GM12878 (cell line): ENCODE data around the gene IVL. TPM values are rescaled to one million over a fixed set of nuclear protein-coding genes. Genes with fewer than 3 reads are reported as not detected.

ENCODE experiments used
- polyA plus RNA-seq, 11 experiments: library from polyadenylated mRNA; depleted of rRNA in 4 of 11; unstranded in 6 of 11; stranded (reverse) in 5 of 11; fragments of >200 nt; fragmentation: Nextera tagmentation in 4 of 11; fragmentation: Illumina TruSeq in 1 of 11; extraction: Ambion mirVana in 4 of 11; extraction: Trizol in 1 of 11; gene quantifications; 1 replicate in 1 of 11; 2 replicates in 10 of 11; pipeline versions ENCODE4 v1.2.1 to v1.2.3, GENCODE V29; 2011 to 2016; ENCODE audit warnings: inconsistent platforms in 2 of 11, missing spikeins in 2 of 11, low read depth in 1 of 11
- total RNA-seq, 4 experiments: library from RNA; depleted of rRNA in 3 of 4; stranded (reverse); fragments of >200 nt in 3 of 4; fragmentation: Illumina TruSeq in 1 of 4; extraction: Trizol in 1 of 4; gene quantifications; 2 replicates each; pipeline versions ENCODE4 v1.2.1 to v1.2.3, GENCODE V29; 2013 to 2021

The IVL gene
- total and polyA plus RNA-seq, 10 of the 15 experiments (the other 5 are each of a cell fraction or from before 2014, with no cell fraction given) = 1.4 to 20.3 (median 13.4) TPM

Other genes with a start within 250 kb of the IVL start
Only the 7 nearest of the 26 such genes appear.
- not detected in 2 replicates for gene LCE1A, start 81.1 kb upstream of the IVL start, total RNA-seq (2014; rRNA removed)
- not detected in 2 replicates for gene LCE1A, start 81.1 kb upstream of the IVL start, total RNA-seq (2014; rRNA removed; fragmentation: Illumina TruSeq; extraction: Trizol)
- not detected in 2 replicates for gene LCE1A, start 81.1 kb upstream of the IVL start, total RNA-seq (2021)
- gene LCE1A, start 81.1 kb upstream of the IVL start, polyA plus RNA-seq (2011; rRNA removed) = not detected in 2 replicates
- not detected in 2 replicates for gene LCE1A, start 81.1 kb upstream of the IVL start, polyA plus RNA-seq (2014; fragmentation: Illumina TruSeq; extraction: Trizol)
- gene LCE1A, start 81.1 kb upstream of the IVL start, polyA plus RNA-seq (2014; fragmentation: Nextera tagmentation; extraction: Ambion mirVana) = not detected
- not detected in 2 replicates for gene LCE1A, start 81.1 kb upstream of the IVL start, polyA plus RNA-seq (2014; rRNA removed)
- not detected for gene LCE1A, start 81.1 kb upstream of the IVL start, polyA plus RNA-seq (2016; fragmentation: Nextera tagmentation; extraction: Ambion mirVana)
- gene LCE6A, start 65.7 kb upstream of the IVL start, total RNA-seq (2014; rRNA removed) = 0.45 TPM in 1 of 2 replicates, not detected in the other
- gene LCE6A, start 65.7 kb upstream of the IVL start, total RNA-seq (2014; rRNA removed; fragmentation: Illumina TruSeq; extraction: Trizol) = not detected in 2 replicates
- gene LCE6A, start 65.7 kb upstream of the IVL start, total RNA-seq (2021) = not detected in 2 replicates
- not detected in 2 replicates for gene LCE6A, start 65.7 kb upstream of the IVL start, polyA plus RNA-seq (2011; rRNA removed)
- gene LCE6A, start 65.7 kb upstream of the IVL start, polyA plus RNA-seq (2014; fragmentation: Illumina TruSeq; extraction: Trizol) = not detected in 2 replicates
- gene LCE6A, start 65.7 kb upstream of the IVL start, polyA plus RNA-seq (2014; fragmentation: Nextera tagmentation; extraction: Ambion mirVana) = not detected
- not detected in 2 replicates for gene LCE6A, start 65.7 kb upstream of the IVL start, polyA plus RNA-seq (2014; rRNA removed)
- not detected for gene LCE6A, start 65.7 kb upstream of the IVL start, polyA plus RNA-seq (2016; fragmentation: Nextera tagmentation; extraction: Ambion mirVana)
- not detected in 2 replicates for gene LCE7A, start 48.5 kb upstream of the IVL start, total RNA-seq (2014; rRNA removed)
- gene LCE7A, start 48.5 kb upstream of the IVL start, total RNA-seq (2014; rRNA removed; fragmentation: Illumina TruSeq; extraction: Trizol) = not detected in 2 replicates
- not detected in 2 replicates for gene LCE7A, start 48.5 kb upstream of the IVL start, total RNA-seq (2021)
- gene LCE7A, start 48.5 kb upstream of the IVL start, polyA plus RNA-seq (2011; rRNA removed) = not detected in 2 replicates
- not detected in 2 replicates for gene LCE7A, start 48.5 kb upstream of the IVL start, polyA plus RNA-seq (2014; fragmentation: Illumina TruSeq; extraction: Trizol)
- gene LCE7A, start 48.5 kb upstream of the IVL start, polyA plus RNA-seq (2014; fragmentation: Nextera tagmentation; extraction: Ambion mirVana) = not detected
- gene LCE7A, start 48.5 kb upstream of the IVL start, polyA plus RNA-seq (2014; rRNA removed) = not detected in 2 replicates
- gene LCE7A, start 48.5 kb upstream of the IVL start, polyA plus RNA-seq (2016; fragmentation: Nextera tagmentation; extraction: Ambion mirVana) = not detected
- not detected in 2 replicates for gene SMCP, start 30.2 kb upstream of the IVL start, total RNA-seq (2014; rRNA removed)
- 0.46 TPM in 1 of 2 replicates, not detected in the other for gene SMCP, start 30.2 kb upstream of the IVL start, total RNA-seq (2014; rRNA removed; fragmentation: Illumina TruSeq; extraction: Trizol)
- not detected in 2 replicates for gene SMCP, start 30.2 kb upstream of the IVL start, total RNA-seq (2021)
- not detected in 2 replicates for gene SMCP, start 30.2 kb upstream of the IVL start, polyA plus RNA-seq (2011; rRNA removed)
- 0.16 TPM in 1 of 2 replicates, not detected in the other for gene SMCP, start 30.2 kb upstream of the IVL start, polyA plus RNA-seq (2014; fragmentation: Illumina TruSeq; extraction: Trizol)
- gene SMCP, start 30.2 kb upstream of the IVL start, polyA plus RNA-seq (2014; fragmentation: Nextera tagmentation; extraction: Ambion mirVana) = under 1 TPM; 0.27 to 0.69 TPM
- gene SMCP, start 30.2 kb upstream of the IVL start, polyA plus RNA-seq (2014; rRNA removed) = 0.11 TPM in 1 of 2 replicates, not detected in the other
- gene SMCP, start 30.2 kb upstream of the IVL start, polyA plus RNA-seq (2016; fragmentation: Nextera tagmentation; extraction: Ambion mirVana) = not detected
- not detected in 2 replicates for gene SPRR5, start 38.7 kb downstream of the IVL start, total RNA-seq (2014; rRNA removed)
- not detected in 2 replicates for gene SPRR5, start 38.7 kb downstream of the IVL start, total RNA-seq (2014; rRNA removed; fragmentation: Illumina TruSeq; extraction: Trizol)
- gene SPRR5, start 38.7 kb downstream of the IVL start, total RNA-seq (2021) = not detected in 2 replicates
- gene SPRR5, start 38.7 kb downstream of the IVL start, polyA plus RNA-seq (2011; rRNA removed) = not detected in 2 replicates
- not detected in 2 replicates for gene SPRR5, start 38.7 kb downstream of the IVL start, polyA plus RNA-seq (2014; fragmentation: Illumina TruSeq; extraction: Trizol)
- not detected for gene SPRR5, start 38.7 kb downstream of the IVL start, polyA plus RNA-seq (2014; fragmentation: Nextera tagmentation; extraction: Ambion mirVana)
- gene SPRR5, start 38.7 kb downstream of the IVL start, polyA plus RNA-seq (2014; rRNA removed) = not detected in 2 replicates
- not detected for gene SPRR5, start 38.7 kb downstream of the IVL start, polyA plus RNA-seq (2016; fragmentation: Nextera tagmentation; extraction: Ambion mirVana)
- not detected in 2 replicates for gene SPRR4, start 62.1 kb downstream of the IVL start, total RNA-seq (2014; rRNA removed)
- gene SPRR4, start 62.1 kb downstream of the IVL start, total RNA-seq (2014; rRNA removed; fragmentation: Illumina TruSeq; extraction: Trizol) = not detected in 2 replicates
- not detected in 2 replicates for gene SPRR4, start 62.1 kb downstream of the IVL start, total RNA-seq (2021)
- gene SPRR4, start 62.1 kb downstream of the IVL start, polyA plus RNA-seq (2011; rRNA removed) = not detected in 2 replicates
- gene SPRR4, start 62.1 kb downstream of the IVL start, polyA plus RNA-seq (2014; fragmentation: Illumina TruSeq; extraction: Trizol) = not detected in 2 replicates
- gene SPRR4, start 62.1 kb downstream of the IVL start, polyA plus RNA-seq (2014; fragmentation: Nextera tagmentation; extraction: Ambion mirVana) = not detected
- gene SPRR4, start 62.1 kb downstream of the IVL start, polyA plus RNA-seq (2014; rRNA removed) = not detected in 2 replicates
- not detected for gene SPRR4, start 62.1 kb downstream of the IVL start, polyA plus RNA-seq (2016; fragmentation: Nextera tagmentation; extraction: Ambion mirVana)
- not detected in 2 replicates for gene SPRR1A, start 75.5 kb downstream of the IVL start, total RNA-seq (2014; rRNA removed)
- not detected in 2 replicates for gene SPRR1A, start 75.5 kb downstream of the IVL start, total RNA-seq (2014; rRNA removed; fragmentation: Illumina TruSeq; extraction: Trizol)
- gene SPRR1A, start 75.5 kb downstream of the IVL start, total RNA-seq (2021) = not detected in 2 replicates
- not detected in 2 replicates for gene SPRR1A, start 75.5 kb downstream of the IVL start, polyA plus RNA-seq (2011; rRNA removed)
- gene SPRR1A, start 75.5 kb downstream of the IVL start, polyA plus RNA-seq (2014; fragmentation: Illumina TruSeq; extraction: Trizol) = not detected in 2 replicates
- not detected for gene SPRR1A, start 75.5 kb downstream of the IVL start, polyA plus RNA-seq (2014; fragmentation: Nextera tagmentation; extraction: Ambion mirVana)
- not detected in 2 replicates for gene SPRR1A, start 75.5 kb downstream of the IVL start, polyA plus RNA-seq (2014; rRNA removed)
- not detected for gene SPRR1A, start 75.5 kb downstream of the IVL start, polyA plus RNA-seq (2016; fragmentation: Nextera tagmentation; extraction: Ambion mirVana)